Measurements from ENCODE around the gene ZNF536.

Gene ZNF536

DNA sequence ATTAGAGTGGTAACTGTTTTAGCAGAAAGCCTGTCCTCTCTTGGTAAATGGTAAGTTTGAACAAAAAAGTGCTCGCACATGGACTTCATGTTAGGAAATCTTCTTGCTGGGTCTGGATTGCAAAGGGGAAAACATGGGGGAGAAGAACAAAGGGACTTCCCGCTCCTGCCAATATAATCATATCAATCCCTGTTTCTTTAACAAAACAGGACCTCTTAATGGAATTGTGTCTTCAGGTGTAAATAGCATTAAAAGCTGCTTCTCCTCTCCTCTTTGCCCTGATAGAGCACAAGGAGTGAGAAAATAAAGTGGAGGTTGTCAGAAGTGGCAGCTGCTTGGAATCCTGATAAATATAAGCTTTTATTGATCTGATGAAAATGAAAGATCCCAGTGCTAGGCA lies 20.4 kb upstream of the ZNF536 start:
- DNase-seq (no peak), ATAC-seq (replicated peaks) (no peak)
- Mint-ChIP-seq H3K27me3 (peaks cover 0 to 16% of the 10 kb centered on the region in 2 donors), H3K4me3 (no peak overlapping the region), H3K4me1 (no peaks in the 10 kb centered on the region), H3K9me3 (peaks cover 1 to 3% of the 10 kb centered on the region in 2 donors), H3K27ac (no peak overlapping the region), H3K36me3 (no peaks in the 10 kb centered on the region)

DNA sequence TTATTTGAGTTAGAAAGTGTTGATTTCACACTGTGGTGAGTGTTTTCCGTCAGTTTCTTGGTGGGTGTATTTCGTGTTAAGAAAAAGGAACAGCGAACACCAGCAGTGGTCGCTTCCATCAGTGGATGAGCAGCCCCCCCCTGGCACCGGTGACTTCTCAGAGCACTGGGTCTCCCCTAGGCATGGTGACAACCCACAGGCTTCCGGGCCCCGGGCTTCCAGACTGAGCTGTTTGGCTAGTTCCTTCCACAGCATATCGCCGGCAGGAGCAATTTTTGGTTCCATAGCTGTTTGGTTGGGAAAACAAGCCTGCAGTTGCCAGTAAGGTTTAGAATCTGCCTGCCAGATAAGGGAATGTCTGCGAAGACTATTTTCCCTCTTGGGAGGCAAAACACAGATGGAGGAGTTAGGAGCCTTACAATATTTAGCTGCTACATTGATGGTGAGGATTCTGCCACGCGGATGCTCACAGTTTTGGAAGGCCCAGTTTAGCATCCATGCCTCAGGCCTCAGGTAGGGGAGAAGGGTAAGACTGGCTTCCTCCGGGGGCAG lies 18.7 kb upstream of the ZNF536 start:
- no peak for DNase-seq
- ATAC-seq (replicated peaks) = no peak
- Mint-ChIP-seq H3K36me3 (no peaks in the 10 kb centered on the region), H3K4me1 (no peaks in the 10 kb centered on the region), H3K4me3 (no peak overlapping the region), H3K27ac (no peak overlapping the region), H3K27me3 (peaks cover 4 to 22% of the 10 kb centered on the region in 2 donors), H3K9me3 (no peaks in the 10 kb centered on the region)

DNA sequence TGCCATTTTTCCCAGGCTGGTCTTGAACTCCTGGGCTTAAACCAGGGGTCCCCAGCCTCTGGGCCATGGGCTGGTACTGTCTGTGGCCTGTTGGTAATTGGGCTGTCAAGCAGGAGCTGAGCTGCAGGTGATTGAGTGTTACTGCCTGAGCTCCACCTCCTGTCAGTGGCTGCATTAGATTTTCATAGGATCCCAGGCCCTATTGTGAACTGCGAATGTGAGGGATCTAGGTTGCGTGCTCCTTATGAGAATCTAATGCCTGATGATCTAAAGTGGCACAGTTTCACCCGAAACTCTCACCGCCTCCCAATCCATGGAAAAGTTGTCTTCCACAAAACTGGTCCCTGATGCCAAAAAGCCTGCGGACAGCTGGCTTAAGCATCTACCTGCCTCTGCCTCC lies 16.6 kb upstream of the ZNF536 start:
- no peaks in the 10 kb centered on the region for H3K4me1 Mint-ChIP-seq
- ATAC-seq (replicated peaks) (no peak), DNase-seq (no peak)
- no peak overlapping the region for H3K27ac Mint-ChIP-seq
- H3K4me3 Mint-ChIP-seq = no peak overlapping the region
- peaks cover 4 to 38% of the 10 kb centered on the region in 2 donors for H3K27me3 Mint-ChIP-seq
- H3K9me3 Mint-ChIP-seq = no peaks in the 10 kb centered on the region
- H3K36me3 Mint-ChIP-seq = no peaks in the 10 kb centered on the region

DNA sequence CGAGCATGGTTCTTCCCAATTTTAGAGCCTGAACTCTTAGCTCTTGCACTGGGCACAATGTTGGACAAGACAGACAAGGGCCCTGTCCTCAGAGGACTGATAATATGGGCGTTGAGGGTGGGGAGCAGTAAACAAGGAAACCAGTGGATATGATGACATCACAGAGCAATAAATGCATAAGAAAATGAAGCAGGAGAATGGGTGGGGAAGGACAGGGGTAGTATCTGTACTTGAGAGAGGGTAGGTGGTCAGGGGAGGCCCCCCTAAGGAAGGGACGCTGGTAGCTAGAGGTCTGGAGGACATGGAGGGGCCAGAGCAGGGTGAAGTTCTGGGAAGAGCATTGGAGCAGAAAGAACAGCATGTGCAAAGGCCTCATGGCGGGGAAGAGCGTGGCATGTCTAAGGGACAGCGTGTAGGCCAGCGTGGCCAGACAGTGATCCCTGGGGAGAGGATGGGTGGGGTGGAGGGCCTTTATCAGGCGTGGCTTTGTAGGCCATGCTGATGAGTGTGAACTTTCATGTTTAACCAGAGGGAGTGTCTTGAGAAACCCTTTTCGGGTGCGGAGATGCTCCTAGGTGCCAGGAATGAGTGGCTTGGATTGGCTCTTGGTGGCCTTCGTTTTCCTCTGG lies 15.1 kb upstream of the ZNF536 start:
- no peak for ATAC-seq (replicated peaks)
- Mint-ChIP-seq H3K27ac (no peak overlapping the region), H3K4me1 (no peaks in the 10 kb centered on the region), H3K36me3 (no peaks in the 10 kb centered on the region), H3K9me3 (no peaks in the 10 kb centered on the region), H3K4me3 (no peak overlapping the region), H3K27me3 (peaks cover 12 to 42% of the 10 kb centered on the region in 2 donors)
- DNase-seq = no peak

DNA sequence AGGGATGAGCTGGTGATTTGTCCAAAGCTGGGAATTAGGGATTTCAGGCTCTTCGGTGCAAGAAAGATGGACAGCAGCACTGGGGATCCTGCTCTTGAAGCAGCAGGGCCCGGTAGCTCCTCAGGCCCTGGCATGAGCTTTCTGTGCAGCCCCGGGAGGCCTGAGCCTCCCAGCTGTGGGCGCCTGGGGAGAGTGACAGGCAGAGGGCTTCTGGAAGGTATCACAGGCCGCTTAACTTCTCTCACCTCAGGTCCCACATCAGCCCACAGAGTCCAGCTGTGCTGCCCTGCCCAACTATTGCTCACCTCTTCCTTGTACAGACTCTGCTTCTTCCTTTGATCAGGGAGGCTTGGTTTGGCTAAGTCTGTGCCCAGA lies 14.6 kb upstream of the ZNF536 start:
- H3K27me3 Mint-ChIP-seq = peaks cover 12 to 42% of the 10 kb centered on the region in 2 donors
- H3K27ac Mint-ChIP-seq = no peak overlapping the region
- no peaks in the 10 kb centered on the region for H3K4me1 Mint-ChIP-seq
- H3K9me3 Mint-ChIP-seq = no peaks in the 10 kb centered on the region
- no peaks in the 10 kb centered on the region for H3K36me3 Mint-ChIP-seq
- DNase-seq = no peak
- ATAC-seq (replicated peaks) = no peak
- no peak overlapping the region for H3K4me3 Mint-ChIP-seq

DNA sequence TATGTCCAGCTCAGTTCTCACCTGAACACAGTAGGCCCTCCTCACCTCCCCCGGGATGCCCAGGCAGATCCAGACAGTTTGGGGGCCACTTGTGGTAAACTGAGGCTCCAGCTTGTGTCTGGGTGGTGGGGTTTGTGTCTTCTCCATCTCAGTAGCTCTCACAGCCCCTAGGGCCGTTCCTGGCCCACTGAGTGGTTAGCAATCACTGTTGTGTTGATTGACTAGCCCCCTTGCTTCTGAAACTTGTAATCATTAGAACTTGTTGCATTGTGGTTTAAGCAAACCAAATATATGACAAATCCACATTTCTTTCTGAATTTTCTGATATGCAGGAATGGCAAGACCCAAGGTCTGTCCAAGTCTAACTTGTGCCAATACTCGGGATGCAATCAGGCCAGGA lies 13.9 kb upstream of the ZNF536 start:
- H3K36me3 Mint-ChIP-seq = no peaks in the 10 kb centered on the region
- no peak for DNase-seq
- no peak for ATAC-seq (replicated peaks)
- H3K27me3 Mint-ChIP-seq = peaks cover 12 to 42% of the 10 kb centered on the region in 2 donors
- H3K4me1 Mint-ChIP-seq = no peaks in the 10 kb centered on the region
- H3K4me3 Mint-ChIP-seq = no peak overlapping the region
- no peak overlapping the region for H3K27ac Mint-ChIP-seq
- no peaks in the 10 kb centered on the region for H3K9me3 Mint-ChIP-seq

DNA sequence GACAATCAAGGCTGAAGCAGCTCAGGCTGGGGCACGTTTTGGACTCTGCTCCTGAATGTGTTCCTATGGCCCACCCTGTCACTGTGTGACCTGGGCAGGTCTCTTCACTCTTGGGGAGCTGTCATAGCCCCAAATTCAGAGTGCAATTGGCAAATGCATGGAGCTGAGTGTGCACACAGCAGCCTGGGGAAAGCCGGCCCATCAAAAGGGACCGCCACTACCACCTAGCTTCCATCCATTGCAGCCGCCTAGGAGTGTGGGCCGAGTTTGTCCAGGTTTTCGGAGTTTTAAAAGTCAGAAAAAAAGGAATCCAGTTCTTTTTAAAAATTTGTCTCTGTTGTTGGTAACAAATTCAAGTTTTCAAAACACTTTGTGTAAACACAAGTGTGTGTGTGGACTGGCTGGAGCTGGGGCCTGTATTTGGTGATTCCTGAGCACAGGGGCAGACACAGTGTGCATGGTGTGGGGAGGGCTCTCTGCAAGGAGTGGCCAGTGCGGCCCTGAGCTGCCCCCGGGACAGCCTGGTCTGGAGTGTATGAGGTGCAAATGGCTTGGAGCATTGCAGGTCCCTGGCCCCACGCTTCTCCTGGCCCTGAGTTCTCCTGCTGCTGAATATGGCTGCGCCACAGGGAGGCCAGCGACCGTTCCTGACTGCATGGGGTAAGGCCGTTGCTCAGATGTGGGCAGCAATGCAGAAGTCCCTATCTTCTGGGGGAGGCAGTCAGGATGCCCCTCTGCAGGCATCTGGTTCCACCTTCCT lies 13.2 kb upstream of the ZNF536 start:
- Mint-ChIP-seq H3K36me3 (no peaks in the 10 kb centered on the region), H3K4me3 (no peak overlapping the region), H3K27ac (no peak overlapping the region), H3K9me3 (no peaks in the 10 kb centered on the region), H3K27me3 (peaks cover 12 to 43% of the 10 kb centered on the region in 2 donors), H3K4me1 (no peaks in the 10 kb centered on the region)
- DNase-seq = no peak
- no peak for ATAC-seq (replicated peaks)

DNA sequence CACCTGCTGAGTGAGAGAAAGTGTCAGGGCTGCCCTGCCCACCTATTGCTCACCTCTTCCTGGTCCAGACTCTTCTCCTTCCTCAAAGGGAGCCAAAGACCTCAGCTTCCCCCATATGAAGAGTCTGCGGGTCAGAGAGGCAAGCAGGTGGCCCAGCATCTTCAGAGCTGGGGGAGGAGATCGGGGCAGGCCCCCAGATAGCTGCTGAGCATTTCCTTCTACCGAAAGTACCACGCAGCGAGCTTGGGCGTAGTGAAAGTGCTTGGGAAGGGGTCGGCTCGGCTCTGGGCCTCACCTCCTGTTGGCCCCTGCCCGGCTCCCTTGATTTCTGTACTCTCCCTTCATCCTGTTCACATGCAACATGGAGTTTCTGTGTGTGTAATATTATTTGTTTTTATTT lies 12.2 kb upstream of the ZNF536 start:
- peaks cover 12 to 43% of the 10 kb centered on the region in 2 donors for H3K27me3 Mint-ChIP-seq
- H3K27ac Mint-ChIP-seq = no peak overlapping the region
- no peaks in the 10 kb centered on the region for H3K36me3 Mint-ChIP-seq
- no peak for DNase-seq
- no peaks in the 10 kb centered on the region for H3K9me3 Mint-ChIP-seq
- no peaks in the 10 kb centered on the region for H3K4me1 Mint-ChIP-seq
- H3K4me3 Mint-ChIP-seq = no peak overlapping the region
- ATAC-seq (replicated peaks) = no peak

DNA sequence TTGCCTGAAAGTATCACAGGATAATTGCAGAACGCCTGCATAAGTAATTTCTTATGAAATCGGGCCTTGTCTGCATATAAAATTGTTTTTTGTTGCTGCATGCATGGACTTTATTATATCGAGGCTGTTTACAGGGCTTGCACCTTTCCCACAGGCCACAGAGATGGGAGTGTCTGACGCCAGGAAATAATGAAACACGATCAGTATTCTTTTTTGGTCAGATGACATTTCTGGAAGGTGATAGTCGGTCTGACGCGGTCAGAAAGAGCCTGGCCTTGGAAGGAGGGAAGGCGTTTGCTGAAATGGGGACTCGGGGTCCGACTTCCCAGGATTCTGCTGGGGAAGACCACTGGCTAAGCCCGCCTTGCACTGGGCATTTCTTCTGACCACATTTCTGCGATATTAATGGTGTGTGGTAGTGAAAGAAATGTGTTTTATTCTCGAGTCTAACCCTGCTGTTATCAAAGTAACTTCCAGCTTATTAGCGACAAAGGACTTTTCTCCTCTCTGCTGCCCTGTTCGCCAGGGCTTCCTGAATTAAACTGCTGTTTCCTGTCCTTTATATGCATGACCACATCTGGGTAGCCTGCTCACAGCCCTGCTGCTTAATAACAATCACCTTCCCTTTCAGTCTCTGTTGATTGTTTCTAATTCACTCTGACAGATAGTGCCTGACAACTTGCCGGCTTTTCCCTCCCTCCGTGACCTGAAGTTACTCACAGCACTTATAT lies 11.6 kb upstream of the ZNF536 start:
- H3K4me3 Mint-ChIP-seq = no peak overlapping the region
- H3K27me3 Mint-ChIP-seq = peaks cover 12 to 43% of the 10 kb centered on the region in 2 donors
- no peaks in the 10 kb centered on the region for H3K4me1 Mint-ChIP-seq
- H3K27ac Mint-ChIP-seq = no peak overlapping the region
- DNase-seq = no peak
- peaks cover 0 to 1% of the 10 kb centered on the region in 2 donors for H3K9me3 Mint-ChIP-seq
- ATAC-seq (replicated peaks) = no peak
- H3K36me3 Mint-ChIP-seq = no peaks in the 10 kb centered on the region

DNA sequence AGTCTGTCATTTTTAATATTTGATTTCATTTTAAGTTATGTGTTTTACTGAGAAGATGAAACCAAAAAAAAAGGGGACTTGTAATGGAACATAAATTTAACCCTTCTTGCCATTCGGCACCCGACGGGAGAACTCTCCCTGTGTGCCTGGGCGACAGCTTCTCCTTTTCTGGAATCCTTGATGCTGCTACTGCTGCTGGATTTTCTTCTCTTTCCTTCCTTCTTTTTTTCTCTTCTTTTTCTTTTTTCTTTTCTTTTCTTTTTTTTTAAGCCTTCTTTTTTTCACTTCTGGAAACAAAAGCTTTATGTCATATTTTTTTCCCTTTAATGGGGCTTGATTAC lies 11.1 kb upstream of the ZNF536 start:
- Mint-ChIP-seq H3K36me3 (no peaks in the 10 kb centered on the region), H3K9me3 (peaks cover 0 to 1% of the 10 kb centered on the region in 2 donors), H3K27me3 (peaks cover 12 to 44% of the 10 kb centered on the region in 2 donors), H3K4me3 (no peak overlapping the region), H3K4me1 (no peaks in the 10 kb centered on the region), H3K27ac (no peak overlapping the region)
- ATAC-seq (replicated peaks) = no peak
- no peak for DNase-seq

DNA sequence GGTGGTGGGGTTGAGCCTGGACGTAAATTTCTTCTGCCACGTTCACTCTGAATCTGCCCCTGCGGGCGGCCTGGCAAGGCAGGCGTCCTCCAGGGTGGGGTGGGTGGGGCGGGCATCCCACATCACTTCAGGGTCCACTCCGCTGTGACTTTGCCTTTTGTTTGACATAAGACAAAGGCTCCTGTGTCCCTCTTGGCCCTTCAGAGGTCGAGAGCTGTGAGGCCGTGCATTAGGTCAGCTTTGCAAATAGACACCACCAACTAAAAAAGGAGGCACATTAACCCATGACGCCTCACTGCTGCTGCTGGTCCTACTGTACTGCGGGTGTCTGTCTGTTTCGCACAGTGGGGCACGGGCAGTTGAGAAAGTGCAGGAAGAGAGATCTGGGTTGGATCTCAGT lies 10.5 kb upstream of the ZNF536 start:
- Mint-ChIP-seq H3K27me3 (peaks cover 12 to 50% of the 10 kb centered on the region in 2 donors), H3K4me1 (no peaks in the 10 kb centered on the region), H3K27ac (no peak overlapping the region), H3K4me3 (no peak overlapping the region), H3K36me3 (no peaks in the 10 kb centered on the region), H3K9me3 (peaks cover 0 to 1% of the 10 kb centered on the region in 2 donors)
- ATAC-seq (replicated peaks) (no peak), DNase-seq (no peak)

DNA sequence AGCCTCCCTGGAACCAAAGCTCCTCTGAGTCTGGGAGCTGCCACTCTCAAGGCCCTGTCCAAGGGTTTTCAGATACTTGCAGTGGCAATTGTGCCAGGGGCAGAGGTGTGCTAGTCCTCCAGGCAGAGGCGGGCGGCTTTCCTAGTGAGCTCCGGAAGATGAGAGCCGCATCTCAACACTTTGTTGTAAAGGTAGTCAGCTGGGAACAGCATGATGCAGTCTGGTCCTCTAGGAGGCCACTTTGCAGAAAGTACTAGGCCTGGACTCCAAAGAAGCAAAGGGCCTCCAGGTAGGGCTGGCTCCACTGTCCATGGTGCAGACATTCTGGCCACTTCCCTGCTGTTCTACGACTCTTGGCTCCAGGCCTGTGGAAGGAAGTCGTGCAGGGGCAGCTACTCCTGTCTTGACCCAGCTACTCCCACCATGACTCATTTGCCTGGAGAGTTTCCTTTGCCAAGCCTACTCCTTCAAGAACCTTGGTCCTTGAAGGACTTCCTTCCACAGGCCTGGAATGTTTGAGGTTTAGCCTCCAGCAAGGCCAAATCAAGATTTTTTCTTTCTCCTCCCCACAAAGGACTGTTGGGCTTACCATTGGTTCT lies 9.9 kb upstream of the ZNF536 start:
- Mint-ChIP-seq H3K9me3 (peaks cover 0 to 1% of the 10 kb centered on the region in 2 donors), H3K27ac (no peak overlapping the region), H3K4me3 (no peak overlapping the region), H3K36me3 (no peaks in the 10 kb centered on the region), H3K4me1 (no peaks in the 10 kb centered on the region), H3K27me3 (peaks cover 8 to 45% of the 10 kb centered on the region in 2 donors)
- DNase-seq = no peak
- ATAC-seq (replicated peaks) = no peak

DNA sequence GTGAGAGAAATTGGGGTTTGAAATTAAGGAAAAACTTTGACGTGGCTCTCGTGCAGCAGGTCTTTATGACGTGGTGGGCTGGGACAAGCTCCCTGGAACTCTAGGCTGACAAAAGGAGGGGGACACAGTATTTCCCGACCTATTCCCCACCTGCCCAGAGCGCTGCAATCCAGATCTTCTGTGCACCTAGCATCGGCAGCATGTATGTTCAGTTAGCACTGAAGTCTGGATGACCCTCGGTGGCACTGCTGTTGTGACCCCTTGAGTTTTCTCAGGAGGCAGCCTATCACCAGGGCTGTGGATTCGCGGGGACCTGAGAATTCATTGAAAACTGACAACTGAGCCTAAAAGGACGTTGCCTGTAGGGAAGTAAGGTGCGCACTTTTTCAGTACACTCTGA lies 9.1 kb upstream of the ZNF536 start:
- no peak for ATAC-seq (replicated peaks)
- H3K4me3 Mint-ChIP-seq = no peak overlapping the region
- H3K27ac Mint-ChIP-seq = no peak overlapping the region
- H3K27me3 Mint-ChIP-seq = peaks cover 8 to 44% of the 10 kb centered on the region in 2 donors
- no peak for DNase-seq
- peaks cover 0 to 1% of the 10 kb centered on the region in 2 donors for H3K9me3 Mint-ChIP-seq
- no peaks in the 10 kb centered on the region for H3K36me3 Mint-ChIP-seq
- H3K4me1 Mint-ChIP-seq = no peaks in the 10 kb centered on the region

Data from stimulated activated naive B cell treated with anti-CD40 and anti-IgM and Interleukin-4, amounts not matched to agents 10 μg/mL and 1 μg/mL and 100 μg/mL, for 72 hours (primary cell).